Breast epithelium (tissue), 3 donors: ENCODE results near the gene USP8.

ENCODE experiments used
- POLR2A ChIP-seq: fragments of 450-650 bp; IDR thresholded peaks from one replicate; pipeline ENCODE4 v1.6.1; 2016; ENCODE audit warnings: antibody characterized with exemption, mild to moderate bottlenecking, moderate library complexity
- POLR2AphosphoS5 ChIP-seq, 3 donors: sonication (generic); formaldehyde crosslinking; IDR thresholded peaks; one replicate each; pipeline ENCODE4 v1.6.1; 2017; ENCODE audit warnings: antibody characterized with exemption in 3 of 3
- TF ChIP-seq, protein P1 (sequence below), 3 donors: fragments of 450-650 bp; IDR thresholded peaks; one replicate each; pipeline ENCODE4 v1.5.1; 2016 to 2017; ENCODE audit warnings: antibody characterized with exemption in 3 of 3, mild to moderate bottlenecking in 3 of 3, moderate library complexity in 3 of 3

DNA sequence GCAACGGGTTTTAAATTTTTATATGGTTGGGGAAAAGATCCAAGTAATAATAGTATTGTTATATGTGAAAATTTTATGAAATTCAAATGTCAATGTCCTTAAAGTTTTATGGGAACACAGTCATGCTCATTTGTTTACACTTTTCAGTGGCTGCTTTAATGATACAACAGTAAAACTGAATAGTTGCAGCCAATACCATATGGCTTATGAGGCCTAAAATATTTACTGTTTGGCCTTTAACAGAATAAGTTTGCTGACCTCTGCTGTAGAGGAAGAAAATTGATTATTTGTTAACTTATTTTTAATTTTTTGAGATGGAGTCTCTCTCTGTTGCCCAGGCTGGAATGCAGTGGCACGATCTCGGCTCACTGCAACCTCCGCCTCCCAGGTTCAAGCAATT is 77.6 kb downstream of the USP8 start:
- TF ChIP-seq POLR2A (no peak), POLR2AphosphoS5 (IDR thresholded peaks at IDR 0.05) (no peak)
- TF ChIP-seq, protein P1, sequence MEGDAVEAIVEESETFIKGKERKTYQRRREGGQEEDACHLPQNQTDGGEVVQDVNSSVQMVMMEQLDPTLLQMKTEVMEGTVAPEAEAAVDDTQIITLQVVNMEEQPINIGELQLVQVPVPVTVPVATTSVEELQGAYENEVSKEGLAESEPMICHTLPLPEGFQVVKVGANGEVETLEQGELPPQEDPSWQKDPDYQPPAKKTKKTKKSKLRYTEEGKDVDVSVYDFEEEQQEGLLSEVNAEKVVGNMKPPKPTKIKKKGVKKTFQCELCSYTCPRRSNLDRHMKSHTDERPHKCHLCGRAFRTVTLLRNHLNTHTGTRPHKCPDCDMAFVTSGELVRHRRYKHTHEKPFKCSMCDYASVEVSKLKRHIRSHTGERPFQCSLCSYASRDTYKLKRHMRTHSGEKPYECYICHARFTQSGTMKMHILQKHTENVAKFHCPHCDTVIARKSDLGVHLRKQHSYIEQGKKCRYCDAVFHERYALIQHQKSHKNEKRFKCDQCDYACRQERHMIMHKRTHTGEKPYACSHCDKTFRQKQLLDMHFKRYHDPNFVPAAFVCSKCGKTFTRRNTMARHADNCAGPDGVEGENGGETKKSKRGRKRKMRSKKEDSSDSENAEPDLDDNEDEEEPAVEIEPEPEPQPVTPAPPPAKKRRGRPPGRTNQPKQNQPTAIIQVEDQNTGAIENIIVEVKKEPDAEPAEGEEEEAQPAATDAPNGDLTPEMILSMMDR (IDR thresholded peaks at IDR 0.05): no peak
